GM19193 (cell line): Measurements from ENCODE around the gene MARCHF3.

ENCODE experiments used
- POLR2A ChIP-seq: IDR thresholded peaks from 4 replicates; pipeline ENCODE4 v1.6.1; 2011; ENCODE audit not compliant: insufficient read depth, insufficient read length; ENCODE audit errors: extremely low read depth

The MARCHF3 gene, protein sequence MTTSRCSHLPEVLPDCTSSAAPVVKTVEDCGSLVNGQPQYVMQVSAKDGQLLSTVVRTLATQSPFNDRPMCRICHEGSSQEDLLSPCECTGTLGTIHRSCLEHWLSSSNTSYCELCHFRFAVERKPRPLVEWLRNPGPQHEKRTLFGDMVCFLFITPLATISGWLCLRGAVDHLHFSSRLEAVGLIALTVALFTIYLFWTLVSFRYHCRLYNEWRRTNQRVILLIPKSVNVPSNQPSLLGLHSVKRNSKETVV

DNA sequence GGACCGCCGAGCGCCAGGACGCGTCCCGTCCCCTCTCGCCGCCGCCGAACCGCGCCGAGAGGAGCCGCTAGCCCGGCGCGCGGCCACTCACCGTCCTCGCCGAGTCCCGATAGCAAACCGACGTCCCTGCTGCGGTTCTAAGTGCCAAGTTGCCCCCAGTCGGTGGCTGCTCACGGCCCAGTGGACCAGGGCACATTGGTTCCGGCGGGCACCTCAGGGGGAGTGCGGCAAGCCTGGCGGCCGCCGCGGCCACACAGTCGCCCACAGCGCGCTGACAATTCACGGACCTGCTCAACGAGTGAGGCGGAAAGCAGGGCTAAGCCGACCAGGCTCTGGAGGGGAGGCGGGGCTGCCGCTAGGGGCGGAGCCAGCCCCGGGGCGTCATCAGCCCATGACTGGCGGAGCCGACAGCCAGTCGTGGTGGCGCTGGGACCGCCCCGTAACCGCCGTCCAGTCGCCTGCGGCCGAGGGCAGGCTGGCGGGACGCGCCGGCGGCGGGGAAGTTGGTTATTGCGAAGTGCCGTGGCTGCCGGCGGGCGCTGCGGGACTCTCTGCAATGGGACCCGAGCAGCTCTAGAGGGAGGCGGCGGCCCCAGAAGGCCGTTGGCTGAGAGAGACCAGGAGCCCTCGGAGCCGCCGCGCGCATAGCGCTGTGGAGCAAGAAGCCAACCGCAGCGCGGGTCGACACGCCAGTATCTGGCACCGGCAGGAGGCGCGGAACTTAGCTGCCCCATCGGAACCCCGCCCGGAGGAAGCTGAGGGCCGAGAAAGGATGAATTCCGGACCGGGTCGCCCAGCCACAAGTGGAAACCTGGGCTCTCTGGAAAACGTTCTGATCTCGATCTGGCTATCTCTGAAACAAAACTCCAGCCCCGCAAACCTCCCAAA is at the start of gene MARCHF3:
Gene MARCHF3 (minus strand): TSS at position 300 of the 888 bp plus-strand sequence. CDS start 112,387 bp downstream, outside the sequence.
- peak; percentile 94 for TF ChIP-seq POLR2A

DNA sequence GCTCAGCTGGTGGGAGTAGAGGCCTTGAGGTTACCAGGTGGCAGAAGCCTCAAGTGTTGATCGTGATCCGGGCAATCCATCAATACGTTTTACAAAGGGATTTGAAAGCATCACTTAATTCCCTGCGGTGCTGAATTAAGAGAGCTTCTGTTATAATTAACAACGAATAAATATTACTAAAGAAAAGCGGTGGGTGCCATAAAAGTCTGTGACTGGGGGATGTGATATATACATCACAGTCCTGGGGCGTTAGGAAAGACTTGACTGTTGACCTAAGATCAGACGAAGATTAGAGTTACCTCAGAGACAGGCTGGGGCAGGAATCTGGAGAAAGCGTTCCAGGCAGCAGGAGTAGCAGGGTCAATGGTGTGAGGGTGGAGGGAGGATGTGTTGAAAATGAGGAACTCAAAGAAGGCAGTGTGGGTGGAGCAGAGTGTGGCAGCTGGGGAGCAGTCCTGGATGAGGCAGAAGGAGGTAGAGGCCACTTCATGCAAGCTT is 49.7 kb upstream of the MARCHF3 start:
- no peak for TF ChIP-seq POLR2A

DNA sequence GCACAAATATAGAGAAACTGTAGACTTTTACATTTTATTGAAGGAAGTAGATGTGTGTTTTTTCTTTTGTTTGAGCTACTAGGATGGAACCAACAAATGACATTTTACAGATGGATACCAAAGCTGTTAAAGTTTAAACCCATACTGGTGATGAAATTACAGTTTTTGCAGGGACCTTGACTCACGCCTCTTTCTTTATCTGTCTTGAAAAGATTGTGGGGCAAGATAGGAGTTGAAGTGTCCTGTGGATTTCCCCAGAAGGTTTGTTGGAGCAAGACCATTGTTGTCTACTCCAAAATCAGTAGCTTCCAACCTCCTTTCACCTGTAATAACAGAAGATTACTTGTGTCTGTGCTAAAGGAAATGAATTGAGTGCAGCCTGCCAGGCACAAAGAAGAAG is 47.0 kb upstream of the MARCHF3 start:
- no peak for TF ChIP-seq POLR2A

DNA sequence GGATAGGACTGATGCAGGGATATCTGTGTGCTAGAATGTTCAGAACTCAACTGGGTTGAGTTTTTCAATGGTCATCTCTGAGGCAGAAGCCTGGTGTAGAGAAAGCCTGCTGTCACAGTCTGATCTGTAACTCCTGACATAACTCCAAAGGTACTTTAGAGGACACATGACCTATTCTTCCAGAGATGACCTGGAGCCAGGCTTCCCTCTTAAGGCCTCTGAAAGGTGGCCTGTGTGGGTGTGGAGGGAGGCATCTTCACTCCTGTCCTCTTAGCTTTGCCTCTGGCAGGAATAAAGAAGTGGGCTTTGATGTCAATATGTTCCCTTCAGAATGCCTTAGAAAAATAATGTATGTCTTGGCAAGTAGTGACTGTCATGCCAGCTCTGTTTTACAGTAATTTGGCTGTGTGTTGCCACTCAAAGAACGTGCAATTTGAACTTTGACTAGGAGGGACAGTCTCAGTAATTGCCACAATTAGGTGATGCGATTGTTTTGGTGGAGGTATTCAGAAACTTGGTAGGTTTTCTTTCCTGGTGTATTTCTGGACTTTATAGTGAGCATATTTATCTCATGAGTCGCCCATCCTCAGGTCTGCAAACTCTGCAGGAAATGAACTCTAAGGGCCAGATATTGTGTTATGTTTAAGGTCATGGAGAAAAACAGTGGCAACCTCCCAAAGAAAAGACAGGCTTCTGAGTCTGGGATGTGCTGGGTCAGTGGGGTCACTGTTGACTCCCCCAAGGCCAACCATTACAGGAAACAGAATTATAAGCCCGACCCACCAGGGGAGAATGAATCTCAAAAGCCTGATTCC is 46.2 kb upstream of the MARCHF3 start:
- TF ChIP-seq POLR2A = no peak

DNA sequence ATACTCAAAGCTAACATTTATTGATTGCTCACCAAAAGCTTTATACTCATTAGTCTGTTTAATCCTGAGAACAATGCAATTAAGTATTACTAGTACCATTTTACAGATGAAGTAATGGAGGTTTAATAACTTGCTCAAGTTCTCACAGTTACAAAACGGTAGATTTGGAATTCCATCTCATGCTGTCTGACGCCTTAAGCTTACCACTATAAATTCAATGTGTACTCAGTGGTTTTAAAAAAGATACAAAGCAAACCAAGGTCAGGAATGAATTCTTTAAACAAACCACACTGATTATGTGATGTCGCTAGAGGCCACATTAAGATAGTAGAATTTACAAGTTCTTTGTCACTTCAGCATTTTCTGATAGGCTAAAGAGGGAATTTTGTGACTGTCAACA is 44.1 kb upstream of the MARCHF3 start:
- no peak for TF ChIP-seq POLR2A

DNA sequence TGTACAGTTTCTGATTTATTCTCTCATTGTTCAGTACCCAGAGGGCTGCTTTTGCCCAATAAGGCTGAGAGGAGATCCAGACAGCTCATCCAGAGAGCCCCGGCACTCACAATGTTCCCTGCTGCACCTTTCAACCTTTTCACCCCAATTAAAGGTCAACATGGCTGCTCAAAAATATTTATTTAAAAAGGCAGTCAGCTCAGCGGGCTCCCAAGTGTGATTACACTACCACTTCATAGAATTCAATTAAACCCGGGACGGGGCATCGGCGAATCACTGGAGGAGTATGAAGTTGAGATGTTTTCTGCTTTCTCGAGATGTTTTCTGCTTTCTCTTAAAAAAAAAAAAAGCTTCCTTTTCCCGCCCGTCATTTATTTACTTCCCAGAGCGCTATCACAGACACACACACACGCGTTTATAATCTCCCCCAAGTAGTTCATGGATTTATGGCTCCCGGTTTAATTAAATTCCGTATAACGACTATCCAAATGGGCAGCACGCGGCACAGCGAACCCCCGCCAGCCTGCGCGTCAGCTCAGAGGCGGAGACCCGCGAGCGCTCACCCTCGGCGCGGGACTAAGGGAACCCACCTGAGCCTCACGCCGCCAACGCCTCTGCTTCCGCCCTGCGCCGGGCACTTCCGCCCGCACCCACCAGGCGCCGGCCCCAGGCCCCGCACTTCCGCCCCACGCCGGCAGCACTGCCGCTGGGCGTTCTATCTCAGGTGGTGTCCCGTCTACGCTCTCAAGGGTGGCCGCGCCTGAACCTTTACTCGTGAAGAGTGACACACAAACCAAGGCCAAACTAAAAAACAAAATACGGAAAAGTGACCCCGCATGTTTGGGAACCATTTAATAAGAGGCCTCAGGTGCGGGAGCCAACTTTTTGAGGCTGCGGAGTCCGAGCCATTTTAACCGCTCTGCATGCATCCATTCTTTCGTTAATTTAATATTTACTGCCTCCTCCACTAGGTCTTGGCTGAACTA is 42.8 kb upstream of the MARCHF3 start, which contains the start of gene C5orf63:
Gene C5orf63 (minus strand): TSS at position 642 of the 986 bp plus-strand sequence. CDS start 14,507 bp downstream, outside the sequence.
- peak; percentile 88 for TF ChIP-seq POLR2A

DNA sequence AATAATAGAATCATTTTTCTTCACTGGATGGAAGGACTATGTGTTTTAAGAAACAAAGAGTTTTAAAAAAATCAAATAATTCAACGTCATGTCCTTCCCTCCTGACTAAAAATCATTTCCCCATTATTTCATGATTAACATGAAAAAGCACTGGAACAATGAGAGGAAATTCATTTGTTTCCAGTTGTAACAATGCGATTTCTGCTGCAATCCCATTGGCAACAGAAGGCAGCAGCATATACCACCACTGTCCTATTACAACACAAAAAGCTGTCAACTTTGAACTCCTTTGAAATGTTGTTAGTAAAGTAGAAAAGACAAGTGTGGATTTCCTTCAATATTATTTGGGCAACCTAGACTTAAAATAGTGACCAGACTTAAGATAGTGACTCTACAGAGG is 39.9 kb upstream of the MARCHF3 start:
- TF ChIP-seq POLR2A = no peak

DNA sequence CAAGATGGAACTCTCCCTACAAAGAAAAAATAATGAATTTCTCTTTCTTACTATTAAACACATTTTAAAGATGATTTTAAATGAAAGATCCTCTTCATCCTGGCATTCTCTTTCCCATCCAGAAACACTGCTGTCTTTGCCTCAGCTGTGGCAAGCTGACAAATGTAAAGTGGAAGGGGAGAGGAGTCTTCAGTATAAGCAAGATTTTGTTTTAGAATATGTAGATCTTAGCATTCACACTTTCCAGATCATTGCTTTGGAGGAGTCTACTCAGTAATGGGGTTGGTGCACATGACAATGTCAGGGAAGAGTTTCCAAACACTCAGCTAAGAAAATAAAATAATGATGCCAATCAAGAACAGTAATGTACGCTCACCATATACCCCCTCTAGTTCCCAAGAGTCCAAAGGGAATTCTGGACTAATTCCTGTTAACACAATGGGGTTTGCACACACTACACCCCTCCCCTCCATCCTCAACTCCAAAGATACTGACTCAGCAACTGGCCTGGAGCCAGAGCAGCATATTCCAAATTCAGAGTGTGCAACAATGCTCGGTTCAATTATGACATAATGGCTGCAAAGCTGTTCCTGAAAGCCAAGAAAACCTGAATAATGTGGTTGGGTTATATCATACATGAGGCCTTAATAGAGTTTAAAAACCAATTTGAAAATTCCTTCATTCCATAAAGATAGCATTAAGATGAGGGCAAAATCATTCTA is 38.3 kb upstream of the MARCHF3 start:
- no peak for TF ChIP-seq POLR2A

DNA sequence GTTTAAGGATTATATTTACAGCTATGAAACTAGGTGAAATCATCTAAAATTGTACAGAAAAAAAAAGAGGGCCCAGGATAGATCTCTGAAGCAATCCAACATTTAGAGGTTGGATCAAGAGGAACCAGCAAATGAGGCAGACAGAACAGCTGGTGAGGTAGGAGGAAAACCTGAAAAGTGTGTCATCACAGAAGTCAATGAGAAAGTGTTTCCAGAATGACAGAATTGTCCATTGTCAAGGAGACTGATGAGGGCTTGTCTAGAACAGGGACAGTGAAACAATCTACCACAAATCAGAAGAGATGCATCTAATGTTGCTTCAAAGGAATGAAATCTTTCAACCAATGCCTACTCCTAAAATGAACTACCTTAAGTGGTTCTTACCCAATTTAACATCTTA is 36.4 kb upstream of the MARCHF3 start:
- no peak for TF ChIP-seq POLR2A

DNA sequence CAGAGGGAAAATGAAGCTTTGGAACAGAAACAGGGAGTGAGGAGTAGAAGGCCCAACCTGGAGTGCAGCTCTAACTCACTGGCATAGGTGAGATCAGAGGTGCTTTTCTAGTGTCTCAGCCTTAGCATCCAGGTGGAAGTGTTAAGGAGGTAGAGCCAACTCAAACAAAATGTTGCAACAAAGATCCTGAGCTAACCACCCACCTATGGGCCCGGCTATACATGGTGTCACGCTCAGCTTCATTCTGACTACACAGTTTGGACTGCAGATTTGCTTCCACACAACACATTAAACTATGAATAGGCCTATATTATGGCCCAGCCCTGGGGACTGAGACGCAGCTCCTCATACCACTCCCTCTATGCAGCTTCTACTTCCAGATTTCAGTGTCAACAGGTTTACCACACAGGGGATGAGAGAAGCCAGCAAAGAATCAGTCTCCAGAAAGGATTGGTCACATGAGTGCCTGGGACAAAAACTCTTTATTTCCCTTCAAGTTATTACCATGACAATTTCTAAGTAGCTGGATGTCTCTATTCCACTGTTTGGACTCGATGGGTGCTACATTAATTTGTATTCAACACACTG is 34.0 kb upstream of the MARCHF3 start:
- no peak for TF ChIP-seq POLR2A

DNA sequence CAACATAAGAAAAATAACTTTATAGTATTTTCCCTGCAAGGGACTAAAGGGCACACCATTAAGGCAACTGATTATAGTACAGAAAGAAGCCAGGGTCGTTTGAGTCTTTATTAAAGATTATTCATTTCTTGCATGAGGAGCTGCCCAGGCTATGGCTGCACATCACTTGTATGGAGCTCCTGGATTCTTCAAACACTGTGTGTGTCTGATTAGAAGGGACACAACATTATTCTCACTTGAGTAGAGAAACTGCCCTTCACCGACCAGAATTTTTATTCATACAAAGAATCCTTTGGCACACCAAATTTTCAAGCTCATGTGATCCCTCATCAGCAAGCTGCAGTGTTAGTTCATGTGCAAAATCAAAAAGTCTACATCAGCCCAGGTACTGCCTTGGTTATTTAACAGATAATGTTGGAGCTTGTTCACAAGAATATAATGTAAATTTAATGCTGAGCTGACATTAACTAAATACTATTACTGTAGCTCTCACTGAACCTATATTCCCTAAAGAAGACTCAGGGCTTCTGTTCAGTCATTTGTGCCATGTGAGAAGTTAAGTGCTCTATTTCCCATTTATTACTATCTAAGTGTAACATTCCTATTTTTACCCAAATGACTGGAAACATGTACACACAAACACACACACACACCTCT is 33.0 kb upstream of the MARCHF3 start:
- TF ChIP-seq POLR2A = no peak

DNA sequence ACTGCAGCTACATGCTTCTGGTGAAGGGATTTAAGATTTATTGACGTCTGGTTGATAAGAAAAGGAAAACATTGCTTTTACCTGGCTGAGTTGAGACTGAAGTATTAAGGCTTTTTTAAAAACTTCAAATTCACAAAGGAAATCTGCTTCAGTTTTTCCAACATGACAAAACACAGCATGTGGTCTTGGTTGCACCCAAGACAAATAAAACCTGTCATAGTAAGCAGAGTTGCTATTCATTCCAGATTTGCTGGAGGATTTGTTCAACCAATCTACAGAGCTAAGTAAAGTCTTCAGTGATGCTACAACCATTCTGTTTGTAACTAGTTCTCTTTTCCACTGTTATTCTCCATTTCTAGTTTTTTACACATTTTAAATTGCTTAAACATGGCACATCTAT is 31.6 kb upstream of the MARCHF3 start:
- no peak for TF ChIP-seq POLR2A
